Measurements from ENCODE around the gene PTPN20.
"Not testable (repeated sequence)": the region's sequence is repeated elsewhere in the genome, so short reads cannot be mapped to it uniquely, and the experiment has no call there.

- TF ChIP-seq, protein P1, sequence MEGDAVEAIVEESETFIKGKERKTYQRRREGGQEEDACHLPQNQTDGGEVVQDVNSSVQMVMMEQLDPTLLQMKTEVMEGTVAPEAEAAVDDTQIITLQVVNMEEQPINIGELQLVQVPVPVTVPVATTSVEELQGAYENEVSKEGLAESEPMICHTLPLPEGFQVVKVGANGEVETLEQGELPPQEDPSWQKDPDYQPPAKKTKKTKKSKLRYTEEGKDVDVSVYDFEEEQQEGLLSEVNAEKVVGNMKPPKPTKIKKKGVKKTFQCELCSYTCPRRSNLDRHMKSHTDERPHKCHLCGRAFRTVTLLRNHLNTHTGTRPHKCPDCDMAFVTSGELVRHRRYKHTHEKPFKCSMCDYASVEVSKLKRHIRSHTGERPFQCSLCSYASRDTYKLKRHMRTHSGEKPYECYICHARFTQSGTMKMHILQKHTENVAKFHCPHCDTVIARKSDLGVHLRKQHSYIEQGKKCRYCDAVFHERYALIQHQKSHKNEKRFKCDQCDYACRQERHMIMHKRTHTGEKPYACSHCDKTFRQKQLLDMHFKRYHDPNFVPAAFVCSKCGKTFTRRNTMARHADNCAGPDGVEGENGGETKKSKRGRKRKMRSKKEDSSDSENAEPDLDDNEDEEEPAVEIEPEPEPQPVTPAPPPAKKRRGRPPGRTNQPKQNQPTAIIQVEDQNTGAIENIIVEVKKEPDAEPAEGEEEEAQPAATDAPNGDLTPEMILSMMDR (IDR thresholded peaks at IDR 0.05), result not testable (repeated sequence)
- TF ChIP-seq POLR2A (IDR thresholded peaks at IDR 0.05), result not testable (repeated sequence)
Measured at GRCh38 chr10:46922498-46922897, 11.3 kb downstream of the PTPN20 start.

All from Peyer's patch (tissue), 4 donors.